Inflammatory macrophage (primary cell): ENCODE measurements around the gene LSM3.

Experiments
- DNase-seq, 2 donors: peaks; one replicate each; pipeline ENCODE4 v3.0.0-alpha.2; 2020 to 2022

LSM3 gene

GRCh38 chr3:14158370-14158769 is 20.2 kb upstream of the LSM3 start:
- DNase-seq: no peak

GRCh38 chr3:14159426-14159825 is 19.2 kb upstream of the LSM3 start:
- DNase-seq: no peak

GRCh38 chr3:14161282-14161681 is 17.3 kb upstream of the LSM3 start:
- no peak for DNase-seq

DNA sequence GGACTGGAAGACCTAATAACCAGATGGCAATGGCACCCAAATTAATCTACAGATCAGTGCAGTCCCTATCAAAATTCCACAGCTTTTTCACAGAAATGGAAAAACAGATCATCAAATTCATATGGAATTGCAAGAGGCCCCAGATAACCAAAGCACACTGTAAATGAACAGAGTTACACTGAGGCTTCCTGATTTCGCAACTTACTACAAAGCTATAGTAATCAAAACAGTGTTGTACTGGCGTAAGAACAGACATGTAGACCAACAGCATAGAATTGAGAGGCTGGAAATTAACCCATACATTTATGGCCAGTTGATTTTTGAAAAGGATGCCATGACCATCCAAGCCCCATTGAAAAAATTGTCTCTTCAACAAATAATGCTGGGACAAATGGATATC is 16.4 kb upstream of the LSM3 start:
- peak; percentile 39 to 41 for DNase-seq

- DNase-seq: peak; percentile 16 to 62
Observed at GRCh38 chr3:14166877-14167603, 11.6 kb upstream of the LSM3 start.

GRCh38 chr3:14169435-14169834 is 9.2 kb upstream of the LSM3 start:
- DNase-seq: peak in 1 of 2 donors; percentile 19

- no peak for DNase-seq
Observed at GRCh38 chr3:14169871-14170270, 8.7 kb upstream of the LSM3 start.

GRCh38 chr3:14170531-14171159 is 8.0 kb upstream of the LSM3 start:
- DNase-seq: no peak

- no peak for DNase-seq
Observed at GRCh38 chr3:14172496-14172895, 6.1 kb upstream of the LSM3 start.

DNA sequence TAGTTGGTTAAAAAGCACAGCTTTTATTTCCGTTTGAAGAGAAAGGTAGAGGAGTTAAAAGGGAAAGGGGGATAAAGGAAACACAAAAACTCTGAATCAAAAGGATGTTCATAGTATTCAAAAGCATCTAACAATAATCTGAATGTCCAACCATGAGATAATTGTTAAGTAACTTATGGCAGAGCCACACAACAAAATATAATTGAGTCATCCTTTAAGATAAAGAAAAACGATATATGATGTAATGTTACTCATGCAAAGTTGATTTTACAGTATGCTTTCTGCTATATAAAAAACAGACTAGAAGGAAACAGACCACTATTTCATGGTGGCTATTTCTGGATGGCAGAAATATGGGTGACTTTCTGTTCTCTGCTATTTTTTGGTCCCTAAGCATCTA is 4.1 kb upstream of the LSM3 start:
- DNase-seq: no peak

DNA sequence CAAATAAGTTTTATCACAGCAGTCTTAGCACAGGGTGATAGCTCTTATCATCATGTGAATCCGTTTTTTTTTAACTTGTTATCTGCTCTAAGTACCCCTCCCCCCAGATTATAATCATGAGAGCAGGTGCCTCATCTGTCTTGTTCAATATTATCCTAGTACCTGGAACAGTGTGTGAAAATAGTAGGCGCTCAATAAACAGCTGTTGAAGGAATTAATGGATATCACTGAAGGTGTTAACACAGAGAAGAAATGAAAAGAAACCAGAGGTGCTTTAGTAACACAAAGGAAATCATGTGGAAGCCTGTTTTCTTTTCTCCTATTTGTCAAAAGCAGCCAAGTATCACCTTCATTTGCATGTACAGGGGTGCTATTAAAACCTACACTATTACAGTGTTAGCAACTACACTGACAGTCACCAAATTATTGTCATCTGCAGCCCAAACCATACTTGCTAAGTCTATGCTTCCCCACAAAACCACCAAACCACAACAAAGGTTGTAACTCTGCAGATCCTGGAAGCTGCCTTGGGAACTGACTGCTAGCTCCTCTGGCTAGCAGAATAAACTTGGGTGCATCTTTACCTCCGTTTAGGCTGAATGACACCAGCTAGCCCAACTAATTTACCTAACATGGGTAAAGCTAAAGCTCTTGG is 3.1 kb upstream of the LSM3 start:
- peak; percentile 10 to 45 for DNase-seq

DNA sequence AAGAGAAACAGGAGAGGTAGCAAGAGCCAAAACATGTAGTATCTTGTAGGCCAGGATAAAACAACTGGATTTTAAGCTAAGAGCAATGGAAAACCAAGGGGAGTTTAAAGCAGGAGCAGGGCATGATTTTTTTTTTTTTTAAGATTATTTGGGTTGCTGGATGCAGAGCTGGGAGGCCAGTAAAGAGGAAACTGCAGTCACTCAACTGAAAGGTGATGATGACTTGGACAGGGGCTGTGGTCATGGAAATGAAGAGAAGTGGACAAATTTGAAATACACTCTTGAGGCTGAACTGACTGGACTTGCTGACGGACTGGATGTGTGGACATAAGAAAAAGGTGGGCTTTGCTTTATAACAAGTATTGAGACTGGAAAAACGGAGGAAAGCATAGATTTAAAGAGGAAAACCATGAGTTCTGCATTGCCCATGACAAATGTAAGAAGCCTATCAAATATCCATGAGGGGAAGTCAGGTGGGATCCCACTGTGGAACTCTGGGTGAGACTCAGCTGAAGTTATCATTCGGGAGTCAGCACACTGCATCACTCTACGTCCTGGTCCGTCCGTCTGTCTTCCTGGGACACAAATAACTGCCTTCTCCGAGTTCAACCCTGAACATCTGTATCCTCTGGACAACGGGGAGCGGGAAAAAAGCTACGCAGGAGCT is 904 bp upstream of the LSM3 start:
- peak; percentile 10 to 26 for DNase-seq

DNA sequence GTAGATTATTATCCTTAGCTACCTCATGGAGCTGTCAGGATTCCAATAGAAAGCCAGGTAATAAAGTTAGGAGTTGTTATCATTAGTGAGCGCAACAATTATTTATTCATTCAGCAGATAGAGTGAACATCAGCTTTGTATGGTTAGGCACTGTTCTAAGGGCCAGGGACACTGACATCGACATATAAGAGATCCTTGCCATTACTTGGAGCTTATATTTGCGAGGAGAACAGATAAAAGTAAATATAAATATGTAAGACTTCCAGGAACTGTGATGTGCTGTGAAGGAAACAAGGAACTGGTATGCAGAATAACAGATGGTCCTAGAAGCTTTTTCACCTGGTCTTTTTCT is 473 bp downstream of the LSM3 start:
- no peak for DNase-seq

- DNase-seq: no peak
Observed at GRCh38 chr3:14179795-14180194, 1.2 kb downstream of the LSM3 start.

GRCh38 chr3:14181253-14181652 is 2.6 kb downstream of the LSM3 start:
- DNase-seq: no peak

DNA sequence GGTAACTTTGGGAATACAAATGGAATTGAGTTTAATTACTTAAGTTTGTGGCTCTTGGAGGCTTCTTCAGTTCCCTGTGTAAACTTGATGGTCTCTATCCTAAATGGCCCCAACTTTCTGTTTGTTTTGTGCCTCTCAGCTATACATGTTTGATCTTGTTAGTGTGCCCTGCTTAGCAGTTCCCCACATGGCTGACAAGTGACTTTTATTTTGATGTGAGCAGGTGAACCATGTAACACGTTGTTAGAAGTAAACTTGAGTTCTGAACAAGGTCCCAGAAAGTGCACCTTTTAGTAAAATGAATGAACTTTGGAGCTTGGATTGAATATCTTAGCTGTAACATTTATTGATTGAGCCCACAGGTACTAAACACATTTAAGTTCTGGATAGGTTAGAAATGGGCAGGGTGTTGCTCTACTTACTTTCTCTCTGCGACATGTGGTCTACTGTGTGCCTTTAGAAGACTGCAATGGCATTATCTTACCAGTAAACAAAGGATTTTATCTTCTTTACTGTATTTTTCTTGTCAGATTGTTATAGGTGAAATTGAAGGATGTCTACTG is 4.5 kb downstream of the LSM3 start:
- no peak for DNase-seq

- no peak for DNase-seq
Observed at GRCh38 chr3:14186854-14187458, 8.3 kb downstream of the LSM3 start.

DNA sequence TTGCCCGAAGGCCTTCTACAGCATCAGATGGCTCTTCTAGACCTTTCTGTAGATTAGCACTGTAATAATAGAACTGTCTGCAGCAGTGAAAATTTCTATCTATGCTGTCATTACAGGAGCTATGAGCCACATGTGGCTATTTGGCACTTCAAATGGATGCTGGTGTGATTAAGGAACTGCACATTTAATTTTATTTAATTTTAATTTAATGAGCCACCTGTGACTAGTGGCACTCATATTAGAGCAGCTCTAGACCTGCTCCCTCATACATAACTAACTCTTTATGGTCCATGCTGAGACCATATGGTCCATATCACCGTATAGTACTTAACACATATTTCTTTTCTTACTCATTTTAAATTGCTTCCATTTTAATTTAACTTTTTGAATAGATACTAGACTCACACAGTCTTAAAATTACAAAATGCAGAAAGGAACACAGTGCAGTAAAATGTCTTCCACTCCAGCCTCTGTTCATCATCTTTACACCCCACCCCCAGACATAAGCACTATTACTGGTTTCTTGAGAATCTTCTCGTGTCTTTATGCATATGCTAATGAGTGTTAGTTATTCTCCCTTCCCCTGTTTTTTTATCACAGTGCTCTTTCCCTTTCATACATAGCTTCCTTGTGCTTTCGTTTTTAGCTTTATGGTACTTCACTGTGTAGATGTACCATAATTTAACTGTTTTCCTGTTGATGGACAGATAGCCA is 9.6 kb downstream of the LSM3 start:
- no peak for DNase-seq

GRCh38 chr3:14194865-14195264 is 16.2 kb downstream of the LSM3 start:
- DNase-seq: no peak

DNA sequence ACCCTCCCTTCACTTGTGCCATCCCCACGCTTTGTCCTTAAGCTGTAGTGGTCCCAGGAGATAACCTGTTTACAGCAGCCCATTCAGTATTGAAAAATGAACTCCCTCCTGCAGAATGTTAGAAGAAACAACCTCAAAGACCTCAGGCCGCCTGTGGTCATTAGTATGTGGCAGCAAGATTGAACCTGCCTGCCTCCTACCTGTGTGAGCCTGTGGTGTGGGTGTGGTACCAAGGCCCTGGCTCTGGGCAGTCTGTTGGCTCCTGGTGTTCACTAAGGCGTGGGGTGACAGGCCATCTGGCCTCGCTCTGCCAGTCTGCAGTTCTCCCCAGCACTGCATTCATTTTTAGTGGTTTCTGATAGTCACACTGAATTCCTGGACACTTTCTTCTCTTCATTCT is 21.0 kb downstream of the LSM3 start:
- DNase-seq: no peak

DNA sequence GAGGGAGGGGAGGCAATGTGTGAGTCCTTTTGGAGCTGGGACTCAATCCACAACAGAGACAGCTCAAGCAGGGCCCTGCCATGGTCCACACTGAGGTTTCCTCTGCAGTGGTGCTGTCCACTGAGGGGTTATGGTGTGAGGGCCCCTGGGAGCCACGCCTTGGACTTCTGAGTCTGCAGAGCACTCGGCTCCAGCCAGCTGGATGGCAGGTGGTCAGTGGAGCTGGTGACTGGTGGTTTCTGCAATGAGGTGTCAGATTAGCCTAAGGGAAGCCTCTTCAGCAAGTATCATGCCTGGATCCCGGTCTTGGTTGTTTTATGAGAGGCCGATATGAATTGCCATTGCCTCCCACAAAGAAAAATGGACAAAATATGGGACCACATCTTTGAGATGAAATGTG is 21.7 kb downstream of the LSM3 start:
- no peak for DNase-seq

GRCh38 chr3:14200841-14201240 is 22.2 kb downstream of the LSM3 start:
- DNase-seq: no peak
